GM18502 (cell line): Measurements from ENCODE around the gene PACS1.

Experiments used
- ATAC-seq: cut with Tn5 transposase; IDR thresholded peaks from one replicate; pipeline ENCODE4 v1.9.1; 2021; ENCODE audit warnings: mild to moderate bottlenecking; ENCODE audit not compliant: unreplicated experiment, poor library complexity

PACS1 gene

DNA sequence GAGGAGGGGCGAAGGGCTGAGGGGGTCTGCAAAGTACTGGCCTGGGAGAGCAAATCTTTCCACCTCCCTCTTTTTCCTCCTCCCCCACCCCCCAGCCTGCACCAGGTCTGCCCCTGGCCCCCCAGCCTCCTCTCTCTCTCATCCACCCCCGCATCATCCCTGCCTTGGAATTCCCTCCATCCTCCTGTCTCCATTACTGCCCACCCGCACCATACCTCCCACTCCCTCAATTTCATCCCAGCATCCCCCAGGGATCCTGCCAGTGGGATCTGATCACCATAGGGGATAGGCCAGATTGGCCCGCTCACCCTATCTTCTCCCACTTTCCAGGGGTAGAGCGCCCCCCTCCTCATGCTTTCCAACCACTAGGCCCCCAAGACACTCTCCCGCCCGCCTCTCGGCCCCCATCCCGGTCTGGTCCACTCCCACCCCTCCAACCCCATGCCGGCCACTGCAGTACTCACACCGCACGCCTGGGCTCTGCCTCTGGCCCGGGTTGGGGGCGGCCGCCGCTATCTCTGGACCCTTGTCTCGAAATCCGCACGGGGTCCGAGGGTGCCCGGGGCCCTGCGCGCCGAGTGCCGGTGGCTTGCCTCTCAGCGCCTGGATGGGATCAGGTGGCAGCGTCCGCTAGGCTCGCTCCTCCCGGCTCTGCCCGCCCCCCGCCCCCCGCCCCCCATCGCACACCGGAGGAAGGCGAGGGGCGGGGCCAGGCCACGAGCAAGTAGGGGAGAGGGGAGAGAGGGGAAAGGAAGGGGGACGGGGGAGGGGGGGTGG is 21.3 kb upstream of the PACS1 start, which contains the start of gene GAL3ST3:
TSS of gene GAL3ST3 (minus strand) at position 615 of the 777 bp plus-strand sequence. CDS start 3,746 bp downstream, outside the sequence.
- ATAC-seq, result no peak

DNA sequence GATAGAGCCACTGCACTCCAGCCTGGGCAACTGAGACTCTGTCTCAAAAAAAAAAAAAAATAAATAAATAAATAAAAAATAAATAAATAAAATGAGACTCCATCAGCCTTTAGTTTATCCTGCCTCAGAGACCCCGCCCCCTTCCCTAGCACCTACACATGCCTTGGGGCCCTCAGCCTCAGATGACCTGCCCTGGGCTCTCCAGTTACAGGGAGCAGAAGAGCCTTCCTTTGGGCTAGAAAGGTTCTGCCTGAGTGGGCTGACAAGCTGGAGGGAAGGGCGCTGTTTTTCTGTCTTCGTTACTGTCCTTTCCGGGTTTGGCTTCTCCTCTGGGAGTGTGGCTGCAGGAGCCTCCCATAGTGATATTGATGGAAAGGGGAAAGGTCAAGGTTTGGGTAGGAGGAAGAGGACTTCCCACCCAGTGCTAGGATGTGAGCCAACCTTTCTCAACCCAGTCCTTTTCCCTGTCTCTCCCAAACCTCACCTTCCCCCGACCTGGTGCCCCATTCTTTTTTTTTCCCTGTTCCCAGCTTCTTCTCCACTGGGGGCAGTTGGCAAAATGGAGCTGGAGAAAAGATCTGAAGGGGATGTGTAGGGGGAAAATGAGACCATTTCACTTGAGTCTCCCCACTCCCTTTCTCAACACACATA is 19.4 kb upstream of the PACS1 start:
- ATAC-seq, result no peak

DNA sequence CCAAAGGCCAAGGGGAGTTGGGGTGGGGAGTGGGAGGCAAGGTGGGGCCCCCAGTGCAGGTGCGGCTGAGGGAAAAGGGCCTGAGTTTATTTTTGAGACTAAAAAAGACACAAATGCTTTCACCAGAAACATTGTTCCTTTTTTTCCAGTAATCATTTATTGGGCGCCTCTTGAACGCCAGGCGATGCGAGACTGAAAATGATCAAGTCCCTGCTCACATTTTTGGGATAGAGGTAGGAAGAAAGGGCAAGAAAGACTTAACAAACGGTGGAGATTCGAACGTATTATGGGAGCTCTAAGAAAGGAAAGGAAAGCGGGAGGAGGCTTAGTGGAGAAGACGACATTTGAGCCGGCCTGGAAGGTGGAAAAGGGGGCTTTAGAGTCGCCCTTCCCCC is 18.7 kb upstream of the PACS1 start:
- ATAC-seq, result no peak

DNA sequence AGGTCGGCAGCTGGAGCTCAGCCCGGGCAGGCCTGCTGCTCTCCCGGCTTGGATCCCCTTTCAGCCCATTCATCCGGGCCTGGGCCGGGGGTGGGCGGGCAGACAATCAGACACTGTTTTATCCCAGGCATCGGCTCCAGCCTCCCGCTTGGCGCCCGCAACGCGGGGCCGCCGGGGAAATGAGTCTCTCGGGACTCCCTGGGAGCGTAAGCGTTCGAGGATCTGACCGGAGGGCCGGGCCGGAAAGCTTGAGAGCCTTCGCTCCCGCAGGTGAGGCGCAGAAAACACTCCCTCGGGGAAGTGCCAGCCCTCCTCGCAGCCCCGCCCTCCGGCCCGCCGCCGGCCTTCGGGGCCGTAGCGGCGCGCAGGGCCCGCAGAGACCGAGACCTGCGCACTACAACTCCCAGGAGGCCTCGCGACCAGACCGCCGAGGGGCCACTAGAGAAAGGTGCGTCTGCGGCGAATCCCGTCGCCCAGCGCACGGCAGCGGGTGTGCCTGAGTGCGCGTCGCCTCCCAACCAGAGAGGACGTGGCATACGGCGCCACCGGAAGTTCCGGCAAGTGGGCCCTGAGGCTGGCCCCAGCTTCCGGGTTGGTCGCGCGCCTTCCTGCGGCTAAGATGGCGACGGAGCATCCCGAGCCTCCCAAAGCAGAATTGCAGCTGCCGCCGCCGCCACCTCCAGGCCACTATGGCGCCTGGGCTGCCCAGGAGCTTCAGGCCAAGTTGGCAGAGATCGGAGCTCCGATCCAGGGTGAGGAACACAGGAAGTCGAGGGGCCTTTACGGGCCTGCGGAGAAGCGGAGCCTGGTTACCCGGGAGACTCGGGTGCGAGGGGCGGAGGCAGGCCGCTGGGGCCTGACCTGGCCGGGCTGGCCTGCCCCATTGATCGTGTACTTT is 18.1 kb upstream of the PACS1 start, which contains the start of gene SF3B2:
TSS of gene SF3B2 (plus strand) at position 599 of the 898 bp plus-strand sequence. CDS start at position 620, 21 bp downstream.
- ATAC-seq, result peak; percentile 91

DNA sequence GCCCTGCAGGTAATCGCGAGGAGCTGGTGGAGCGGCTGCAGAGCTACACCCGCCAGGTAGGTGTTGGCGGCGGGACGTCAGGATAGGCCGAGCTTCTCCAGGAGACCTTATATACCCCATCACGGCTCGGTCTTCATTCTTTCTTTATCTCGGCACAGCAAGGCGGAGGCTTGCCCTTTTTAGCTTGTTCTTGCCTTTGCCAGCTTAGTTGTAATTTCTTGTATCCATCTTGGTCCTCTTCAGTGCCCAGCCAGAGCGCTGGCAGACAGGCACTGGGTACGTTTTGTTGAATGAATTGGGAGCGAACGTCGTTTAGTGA is 17.4 kb upstream of the PACS1 start:
- no peak for ATAC-seq

DNA sequence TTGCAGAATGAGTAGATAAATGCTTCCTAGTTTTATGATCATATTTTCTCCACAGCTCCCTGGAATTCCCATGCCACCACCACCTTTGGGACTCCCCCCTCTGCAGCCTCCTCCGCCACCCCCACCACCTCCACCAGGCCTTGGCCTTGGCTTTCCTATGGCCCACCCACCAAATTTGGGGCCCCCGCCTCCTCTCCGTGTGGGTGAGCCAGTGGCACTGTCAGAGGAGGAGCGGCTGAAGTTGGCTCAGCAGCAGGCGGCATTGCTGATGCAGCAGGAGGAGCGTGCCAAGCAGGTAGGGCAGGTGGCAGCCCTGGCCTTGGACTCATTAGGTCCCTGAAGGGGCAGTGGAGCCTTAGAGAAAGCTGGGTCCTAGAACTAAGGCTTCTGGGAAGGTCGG is 15.1 kb upstream of the PACS1 start:
- ATAC-seq, result no peak

DNA sequence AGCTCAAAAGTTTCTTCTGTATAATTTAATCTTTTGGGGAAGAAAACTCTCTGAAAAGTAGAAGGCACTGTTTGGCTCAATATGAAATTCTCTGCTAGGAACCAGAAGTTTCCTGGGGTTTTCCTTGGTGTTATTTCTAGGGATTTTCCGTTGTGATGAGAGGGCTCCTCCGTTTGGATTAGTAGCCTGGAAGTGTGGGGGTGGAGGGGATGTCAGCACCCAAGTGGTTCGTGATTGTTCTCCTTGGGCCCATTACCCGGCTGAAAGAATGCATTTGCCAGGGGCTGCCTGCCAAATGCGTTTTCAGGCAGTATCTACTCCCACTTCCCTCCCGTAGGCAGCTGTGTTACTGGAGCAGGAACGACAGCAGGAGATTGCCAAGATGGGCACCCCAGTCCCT is 13.6 kb upstream of the PACS1 start:
- no peak for ATAC-seq

DNA sequence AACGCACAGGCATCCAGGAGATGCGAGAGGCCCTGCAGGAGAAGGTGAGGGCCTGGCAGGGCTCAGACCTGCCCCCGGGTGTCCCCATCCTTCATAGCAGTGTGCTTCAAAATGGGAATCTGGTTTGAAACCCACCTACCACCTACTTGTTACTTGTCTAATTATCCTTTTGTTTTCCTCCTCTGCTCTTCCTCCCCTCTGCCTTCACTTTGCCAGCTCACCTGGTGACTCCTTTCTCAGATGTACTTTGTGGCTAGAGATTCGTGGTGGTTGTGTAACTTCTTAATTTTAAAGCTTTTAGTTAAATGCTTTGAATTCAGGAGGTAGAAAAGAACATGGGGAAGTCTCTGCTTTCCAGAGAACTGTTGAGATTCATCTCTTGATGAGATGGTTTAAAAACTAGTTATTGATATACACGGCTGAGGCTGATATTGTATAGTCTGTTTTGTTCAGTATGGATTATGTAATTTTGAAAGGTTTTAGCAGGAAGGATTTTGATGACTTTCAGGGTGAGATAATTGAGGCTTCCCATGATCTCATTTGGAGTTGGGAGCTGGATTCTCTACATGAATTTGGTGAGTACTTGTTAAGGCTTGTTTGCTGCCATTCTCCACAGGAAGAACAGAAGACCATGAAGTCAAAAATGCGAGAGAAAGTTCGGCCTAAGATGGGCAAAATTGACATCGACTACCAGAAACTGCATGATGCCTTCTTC is 9.9 kb upstream of the PACS1 start:
- ATAC-seq, result no peak

DNA sequence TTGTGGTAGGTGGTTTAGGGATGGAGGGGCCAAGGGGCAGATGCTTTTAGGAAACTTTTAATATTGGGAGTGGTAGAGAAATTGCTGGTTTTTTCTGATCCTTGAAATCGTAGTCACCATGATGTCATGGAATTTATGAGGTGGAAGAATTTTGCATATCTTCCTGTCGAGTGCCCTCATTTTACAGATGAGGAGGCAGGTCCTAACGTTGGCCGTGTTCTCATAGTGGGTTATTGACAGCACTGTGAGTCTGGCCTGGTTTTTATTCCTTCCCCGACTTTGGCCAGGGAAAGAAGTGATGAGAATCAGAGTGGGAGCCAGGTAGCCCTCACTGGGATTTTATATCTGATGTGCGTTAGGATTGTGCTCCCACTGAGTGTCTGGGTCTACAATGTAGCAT is 8.8 kb upstream of the PACS1 start:
- no peak for ATAC-seq

DNA sequence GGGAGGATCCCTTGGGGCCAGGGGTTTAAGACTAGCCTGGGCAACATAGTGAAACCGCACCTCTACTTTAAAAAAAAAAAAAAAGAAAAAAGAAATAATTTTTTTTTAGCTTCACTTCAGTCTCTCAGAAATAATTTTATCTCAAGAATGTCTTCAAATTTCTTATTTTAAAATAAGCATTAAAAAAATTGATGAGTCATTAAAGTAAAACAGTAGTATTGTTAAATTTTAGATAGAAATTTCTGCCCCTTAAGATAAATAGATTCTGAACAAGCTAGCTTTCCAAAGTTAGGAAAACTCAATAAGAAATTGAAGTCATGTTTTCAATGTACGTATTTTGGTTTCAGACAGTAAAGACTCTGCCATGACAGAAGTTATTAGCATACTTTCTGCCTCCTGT is 7.7 kb upstream of the PACS1 start:
- no peak for ATAC-seq

DNA sequence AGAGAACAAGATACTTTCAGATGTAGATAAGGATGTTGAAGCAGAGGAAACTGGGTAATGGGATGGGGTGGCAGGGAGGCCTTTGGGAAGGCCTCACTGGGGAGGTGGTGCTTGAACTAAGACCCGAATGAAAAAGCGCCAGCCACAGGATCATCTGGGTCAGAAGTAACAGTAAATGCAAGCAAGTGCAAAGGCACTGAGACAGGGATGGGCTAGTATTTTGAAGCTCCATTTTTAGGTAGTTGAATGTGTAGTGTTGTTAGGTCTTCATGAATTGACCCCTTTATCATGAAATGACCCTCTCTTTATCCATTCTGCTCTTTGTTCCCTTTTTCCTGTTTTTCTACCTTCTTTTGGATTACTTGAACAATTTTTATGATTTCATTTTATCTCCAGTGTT is 6.2 kb upstream of the PACS1 start:
- ATAC-seq, result no peak

DNA sequence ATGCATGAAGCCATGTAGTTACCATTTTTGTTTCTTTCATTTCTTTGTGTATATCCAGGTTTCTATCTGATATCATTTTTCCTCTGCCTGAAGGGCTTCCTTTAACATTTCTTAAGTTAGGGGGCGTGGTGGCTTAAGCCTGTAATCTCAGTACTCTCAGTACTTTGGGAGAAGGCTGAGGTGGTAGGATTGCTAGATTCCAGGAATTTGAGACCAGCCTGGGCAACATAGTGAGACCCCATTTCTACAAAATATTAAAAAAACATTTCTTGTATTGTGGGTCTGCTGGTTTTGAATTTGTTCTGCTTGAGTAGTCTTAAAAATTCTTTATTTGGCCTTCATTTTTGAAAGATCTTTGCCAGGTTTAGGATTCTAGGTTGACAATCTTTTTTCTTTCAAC is 5.5 kb upstream of the PACS1 start:
- ATAC-seq, result no peak

DNA sequence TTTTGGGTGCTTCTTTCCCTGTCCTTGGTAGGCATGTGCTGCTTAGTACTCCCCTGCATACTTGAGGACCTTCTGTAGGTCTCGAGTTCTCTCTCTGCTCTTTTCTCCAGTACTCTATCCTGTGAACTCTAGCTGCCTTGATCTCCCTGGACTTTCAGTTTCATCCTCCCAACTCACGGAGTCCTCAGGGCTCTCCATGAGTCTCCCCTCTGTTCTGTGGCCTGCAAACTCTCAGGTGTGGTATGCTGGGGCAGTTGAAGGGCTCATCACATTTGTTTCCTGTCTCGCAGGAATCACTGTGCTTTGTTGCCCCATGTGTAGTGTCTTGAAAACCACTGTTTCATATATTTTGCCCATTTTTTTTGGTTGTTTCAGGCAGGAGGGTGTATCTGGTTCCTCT is 3.3 kb upstream of the PACS1 start:
- ATAC-seq, result no peak

DNA sequence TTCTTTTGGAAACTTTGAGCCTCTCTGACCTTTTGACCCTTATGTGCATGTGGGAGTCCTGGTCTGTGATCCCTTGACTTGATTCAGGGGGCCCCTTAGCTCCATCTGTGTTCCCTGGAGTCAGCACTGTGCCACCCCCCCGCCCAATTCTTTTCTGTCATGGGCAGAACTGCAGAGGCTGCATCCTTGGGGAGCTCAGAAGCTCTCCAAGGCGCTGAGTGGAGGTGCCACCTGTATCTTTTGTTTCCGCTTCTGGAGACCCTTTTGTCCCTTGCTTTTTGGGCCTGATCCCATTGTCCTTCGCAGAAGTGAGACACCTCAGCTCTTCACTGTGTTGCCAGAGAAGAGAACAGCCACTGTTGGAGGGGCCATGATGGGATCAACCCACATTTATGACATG is 2.4 kb upstream of the PACS1 start:
- ATAC-seq, result no peak

DNA sequence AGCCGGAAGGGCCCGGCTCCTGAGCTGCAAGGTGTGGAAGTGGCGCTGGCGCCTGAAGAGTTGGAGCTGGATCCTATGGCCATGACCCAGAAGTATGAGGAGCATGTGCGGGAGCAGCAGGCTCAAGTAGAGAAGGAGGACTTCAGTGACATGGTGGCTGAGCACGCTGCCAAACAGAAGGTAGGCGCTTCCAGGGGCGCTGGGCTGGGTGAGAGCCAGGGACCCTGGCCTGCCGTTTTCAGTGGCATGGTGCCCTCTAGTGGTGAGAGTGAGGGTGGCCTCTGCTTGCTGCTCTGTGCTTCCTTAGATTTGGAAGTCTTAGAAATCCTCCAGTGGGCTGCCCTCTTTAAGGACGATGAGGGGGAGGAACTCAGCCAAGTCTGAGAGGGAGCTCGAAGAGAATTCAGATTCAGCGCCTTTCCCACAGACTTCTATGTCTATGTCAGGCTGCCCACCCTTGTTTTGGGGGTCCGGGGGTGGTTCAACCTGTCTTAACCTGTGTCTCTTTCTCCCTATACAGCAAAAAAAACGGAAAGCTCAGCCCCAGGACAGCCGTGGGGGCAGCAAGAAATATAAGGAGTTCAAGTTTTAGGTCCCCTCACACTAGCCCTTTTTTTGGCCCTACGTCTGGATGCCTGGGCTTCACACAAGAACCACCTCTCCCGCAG is 1.8 kb upstream of the PACS1 start:
- ATAC-seq, result no peak

DNA sequence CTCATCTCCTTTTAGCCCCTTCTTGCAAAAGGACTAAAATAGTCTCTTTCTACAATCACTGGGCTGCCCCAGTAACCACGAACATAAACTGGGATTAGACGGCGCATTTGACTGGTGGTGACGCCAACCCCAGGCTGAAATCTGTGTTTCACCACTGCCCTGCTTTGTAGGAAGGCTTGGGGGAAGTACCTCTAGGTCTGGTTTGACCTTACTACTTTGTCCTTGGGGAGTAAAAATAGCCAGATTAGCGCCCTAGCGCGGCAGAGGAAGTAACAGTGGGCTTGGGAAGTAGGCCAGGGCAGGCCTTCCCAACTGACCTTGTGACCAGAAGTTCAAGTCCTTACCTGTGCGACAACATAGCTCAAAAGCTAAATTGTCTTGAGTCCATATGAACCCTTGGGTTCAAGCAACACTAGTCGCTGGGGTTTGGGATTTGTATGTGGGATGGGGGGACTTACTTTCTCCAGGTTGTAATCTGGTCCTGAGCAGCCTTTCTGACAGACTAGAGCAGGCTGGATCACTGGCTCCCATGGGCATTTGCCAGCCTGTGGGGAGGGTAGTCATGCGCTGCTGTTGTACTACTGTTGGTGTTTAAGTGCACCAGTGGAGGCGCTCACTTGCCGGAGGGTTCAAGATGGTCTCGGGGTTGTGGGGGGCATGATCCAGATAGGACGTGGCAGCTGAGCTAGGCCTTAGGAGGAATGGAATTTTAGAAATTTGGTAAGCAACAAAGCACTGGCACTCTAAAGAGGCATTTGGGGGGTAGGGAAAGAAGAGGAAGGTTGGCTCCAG is 953 bp upstream of the PACS1 start:
- no peak for ATAC-seq

DNA sequence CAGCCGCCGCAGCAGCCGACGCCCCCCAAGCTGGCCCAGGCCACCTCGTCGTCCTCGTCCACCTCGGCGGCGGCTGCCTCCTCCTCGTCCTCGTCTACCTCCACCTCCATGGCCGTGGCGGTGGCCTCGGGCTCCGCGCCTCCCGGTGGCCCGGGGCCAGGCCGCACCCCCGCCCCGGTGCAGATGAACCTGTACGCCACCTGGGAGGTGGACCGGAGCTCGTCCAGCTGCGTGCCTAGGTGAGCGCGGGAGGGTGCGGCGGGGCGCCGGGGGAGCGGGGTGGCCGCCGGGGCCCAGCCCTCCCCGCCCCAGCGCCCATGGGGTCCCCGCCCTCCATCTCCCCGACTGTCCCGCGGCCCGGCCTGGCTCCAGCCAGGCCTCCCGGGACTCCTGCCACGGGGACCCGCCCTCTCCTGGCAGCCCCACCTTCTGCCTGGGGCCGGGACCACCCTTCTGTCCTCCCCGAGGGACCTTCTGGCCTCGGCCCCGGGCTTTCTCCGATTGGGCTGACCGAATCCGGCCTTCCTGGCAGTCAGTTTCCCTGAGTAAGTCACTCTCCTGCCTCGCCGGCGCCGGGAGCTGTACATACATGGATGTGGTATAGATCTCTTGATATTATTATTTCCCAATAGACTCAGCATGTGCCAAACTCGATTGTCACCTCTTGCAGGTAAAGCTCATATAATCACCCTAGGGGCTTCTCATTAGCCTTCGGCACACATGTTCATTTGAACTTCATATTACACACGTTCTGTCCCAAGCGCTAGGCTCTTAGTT is 720 bp downstream of the PACS1 start:
- no peak for ATAC-seq

DNA sequence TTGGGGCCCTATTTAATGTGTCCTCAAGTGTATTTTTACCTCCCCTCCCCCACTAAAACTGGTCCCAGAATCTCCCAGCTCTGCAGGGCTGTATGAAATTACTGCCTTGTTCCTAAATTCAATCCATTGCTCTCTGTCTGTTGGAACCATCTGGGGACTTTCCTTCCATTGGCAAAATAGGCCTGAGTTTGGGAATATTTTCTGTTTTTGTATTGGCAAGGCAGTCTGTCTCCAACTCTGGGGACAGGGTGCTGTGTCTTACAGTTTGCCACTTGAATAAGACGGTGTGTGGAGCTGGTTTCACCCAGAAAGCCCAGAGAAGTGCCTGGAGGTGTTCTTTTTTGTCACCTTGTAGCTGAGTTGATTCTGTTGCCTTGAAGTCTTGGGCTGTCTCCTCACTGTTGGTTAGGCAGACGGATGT is 1.3 kb downstream of the PACS1 start:
- no peak for ATAC-seq
